H9 (cell line): Measurements from ENCODE around the gene RIPK4. TPM values are rescaled to one million over a fixed set of nuclear protein-coding genes. Genes with fewer than 3 reads are reported as not detected.
A peak's percentile ranks its signal among the peaks of the same experiment; 100 is the strongest.

Experiments used
- DNase-seq: peaks from one replicate; pipeline ENCODE4 v3.0.0-alpha.2; 2017
- H2AFZ ChIP-seq: one replicate; pipeline ENCODE4 v1.6.1; 2013; ENCODE audit warnings: mild to moderate bottlenecking, low read length, control low read depth, moderate library complexity
- H2AK5ac ChIP-seq: 2 replicates; pipeline ENCODE4 v1.6.1; 2013; ENCODE audit warnings: low read length, control low read depth, mixed read lengths; ENCODE audit not compliant: insufficient read length
- H2BK120ac ChIP-seq: one replicate; pipeline ENCODE4 v1.6.1; 2013; ENCODE audit warnings: low read depth, mild to moderate bottlenecking, low read length, control low read depth, inconsistent platforms; ENCODE audit not compliant: poor library complexity, severe bottlenecking
- H2BK12ac ChIP-seq: 2 replicates; pipeline ENCODE4 v1.6.1; 2013; ENCODE audit warnings: low read length, control low read depth, mixed read lengths, low read depth; ENCODE audit not compliant: insufficient read length
- H2BK15ac ChIP-seq: 2 replicates; pipeline ENCODE4 v1.6.1; 2013; ENCODE audit warnings: low read depth, low read length, control low read depth
- H2BK20ac ChIP-seq: one replicate; pipeline ENCODE4 v1.6.1; 2013; ENCODE audit warnings: low read depth, mild to moderate bottlenecking, low read length, control low read depth, inconsistent platforms; ENCODE audit not compliant: poor library complexity, severe bottlenecking
- H2BK5ac ChIP-seq: 2 replicates; pipeline ENCODE4 v1.6.1; 2013; ENCODE audit warnings: low read length, control low read depth, mixed read lengths; ENCODE audit not compliant: insufficient read length
- H3K14ac ChIP-seq: 2 replicates; pipeline ENCODE4 v1.6.1; 2013; ENCODE audit warnings: low read length, control low read depth; ENCODE audit not compliant: insufficient read depth
- H3K18ac ChIP-seq: 2 replicates; pipeline ENCODE4 v1.6.1; 2013; ENCODE audit warnings: low read depth, mild to moderate bottlenecking, mixed read lengths, low read length, control low read depth; ENCODE audit not compliant: insufficient read length
- H3K23ac ChIP-seq: 2 replicates; pipeline ENCODE4 v1.6.1; 2013; ENCODE audit warnings: low read length, control low read depth, mixed read lengths, low read depth; ENCODE audit not compliant: insufficient read length
- H3K23me2 ChIP-seq: 2 replicates; pipeline ENCODE4 v1.6.1; 2013; ENCODE audit warnings: low read depth, mild to moderate bottlenecking, mixed read lengths, low read length, control low read depth; ENCODE audit not compliant: insufficient read length, poor library complexity, severe bottlenecking
- H3K27ac ChIP-seq: 2 replicates; pipeline ENCODE4 v1.5.1; 2013; ENCODE audit warnings: low read length, control low read depth, mixed read lengths, low read depth; ENCODE audit not compliant: insufficient read length
- H3K27me3 ChIP-seq: 2 replicates; pipeline ENCODE4 v1.6.1; 2013; ENCODE audit warnings: low read length, control low read depth, inconsistent platforms; ENCODE audit not compliant: insufficient read depth
- H3K4ac ChIP-seq: 2 replicates; pipeline ENCODE4 v1.6.1; 2013; ENCODE audit warnings: low read depth, mild to moderate bottlenecking, control low read depth, inconsistent platforms, low read length, moderate library complexity
- H3K4me1 ChIP-seq: 2 replicates; pipeline ENCODE4 v1.6.1; 2013; ENCODE audit warnings: low read length, control low read depth, inconsistent platforms; ENCODE audit not compliant: insufficient read depth
- H3K4me2 ChIP-seq: 2 replicates; pipeline ENCODE4 v1.6.1; 2013; ENCODE audit warnings: low read length, control low read depth, mixed read lengths; ENCODE audit not compliant: insufficient read length, insufficient read depth
- H3K56ac ChIP-seq: 2 replicates; pipeline ENCODE4 v1.6.1; 2013; ENCODE audit warnings: low read depth, mild to moderate bottlenecking, mixed read lengths, low read length, control low read depth; ENCODE audit not compliant: insufficient read length
- H3K79me1 ChIP-seq: 2 replicates; pipeline ENCODE4 v1.6.1; 2013; ENCODE audit warnings: low read depth, mild to moderate bottlenecking, moderate library complexity, low read length, control low read depth, inconsistent platforms; ENCODE audit not compliant: insufficient read depth, poor library complexity, severe bottlenecking
- H3K79me2 ChIP-seq: 2 replicates; pipeline ENCODE4 v1.6.1; 2013; ENCODE audit warnings: low read length, control low read depth, inconsistent platforms; ENCODE audit not compliant: insufficient read depth
- H3K9ac ChIP-seq: 2 replicates; pipeline ENCODE4 v1.6.1; 2013; ENCODE audit warnings: low read length, control low read depth, mixed read lengths; ENCODE audit not compliant: insufficient read length; ENCODE audit errors: extremely low read depth
- H3K9me3 ChIP-seq: one replicate; pipeline ENCODE4 v1.6.1; 2013; ENCODE audit warnings: low read depth, low read length, inconsistent platforms; ENCODE audit not compliant: control insufficient read depth
- H3T11ph ChIP-seq: one replicate; pipeline ENCODE4 v1.6.1; 2013; ENCODE audit warnings: mild to moderate bottlenecking, low read length, control low read depth, inconsistent platforms
- H4K20me1 ChIP-seq: one replicate; pipeline ENCODE4 v1.6.1; 2013; ENCODE audit not compliant: control insufficient read depth, insufficient read length, insufficient read depth
- H4K5ac ChIP-seq: 2 replicates; pipeline ENCODE4 v1.6.1; 2013; ENCODE audit warnings: low read depth, mild to moderate bottlenecking, mixed read lengths, low read length, control low read depth; ENCODE audit not compliant: insufficient read length
- H4K8ac ChIP-seq: replicated peaks from 2 replicates; pipeline ENCODE4 v1.6.1; 2013; ENCODE audit warnings: low read length, control low read depth, mixed read lengths, low read depth; ENCODE audit not compliant: insufficient read length
- H4K91ac ChIP-seq: 2 replicates; pipeline ENCODE4 v1.6.1; 2013; ENCODE audit warnings: low read depth, mild to moderate bottlenecking, moderate library complexity, mixed read lengths, low read length, control low read depth; ENCODE audit not compliant: insufficient read length
- H3K27ac Mint-ChIP-seq, 3 experiments: 2 replicates in 2 of 3; 3 replicates in 1 of 3; pipeline ENCODE4 v1.8.0; 2020 to 2021; ENCODE audit warnings: mixed read lengths in 3 of 3, mild to moderate bottlenecking in 1 of 3, moderate library complexity in 1 of 3
- H3K27me3 Mint-ChIP-seq: 2 replicates; pipeline ENCODE4 v1.8.0; 2021; ENCODE audit warnings: low read depth, mild to moderate bottlenecking, moderate library complexity, mixed read lengths
- H3K36me3 Mint-ChIP-seq, 3 experiments: 2 replicates in 2 of 3; 3 replicates in 1 of 3; pipeline ENCODE4 v1.8.0; 2020 to 2021; ENCODE audit warnings: low read depth in 3 of 3, mixed read lengths in 3 of 3; ENCODE audit not compliant: insufficient read depth in 1 of 3
- H3K4me1 Mint-ChIP-seq, 2 experiments: 2 replicates each; pipeline ENCODE4 v1.8.0; 2020; ENCODE audit warnings: mixed read lengths in 2 of 2
- H3K4me3 Mint-ChIP-seq, 2 experiments: 2 replicates in 1 of 2; 3 replicates in 1 of 2; pipeline ENCODE4 v1.8.0; 2020 to 2021; ENCODE audit warnings: mild to moderate bottlenecking in 2 of 2, mixed read lengths in 2 of 2, moderate library complexity in 1 of 2
- H3K9me3 Mint-ChIP-seq, 2 experiments: 2 replicates in 1 of 2; 3 replicates in 1 of 2; pipeline ENCODE4 v1.8.0; 2020; ENCODE audit warnings: mild to moderate bottlenecking in 2 of 2, mixed read lengths in 2 of 2, moderate library complexity in 1 of 2
- CTCF ChIP-seq: fragments of 200-600 bp; sonication (generic); conservative IDR thresholded peaks from 3 replicates; pipeline ENCODE4 v1.8.0; 2021; ENCODE audit warnings: antibody characterized with exemption, mild to moderate bottlenecking
- WGBS: extraction: QIAGEN DNeasy Blood & Tissue Kit; methylation state at CpG from one replicate; pipeline ENCODE4 v1.1.7; 2013; ENCODE audit warnings: missing lambda C conversion rate, low lambda C conversion rate, mixed read lengths; ENCODE audit not compliant: insufficient read length; ENCODE audit errors: extremely low coverage; 5-methylcytosine and 5-hydroxymethylcytosine counted together
- total RNA-seq: library from RNA; stranded (reverse); gene quantifications from 2 replicates; pipeline ENCODE4 v1.2.1, GENCODE V29; 2021

The RIPK4 gene
- total RNA-seq, 1 experiment from 2014 or later = 2.9 TPM

GRCh38 chr21:41745971-41746743, 20.7 kb downstream of the RIPK4 start:
- no peak overlapping the region for H3K9ac ChIP-seq
- H2BK5ac ChIP-seq = no peak overlapping the region
- Mint-ChIP-seq H3K36me3 (peaks cover 6 to 25% (median 15%) of the 10 kb centered on the region in 3 experiments), H3K4me1 (peaks cover 13 to 33% of the 10 kb centered on the region in 2 experiments), H3K9me3 (no peaks in the 10 kb centered on the region; a peak in 1 of 5 replicates), H3K4me3 (no peak overlapping the region), H3K27me3 (no peaks in the 10 kb centered on the region), H3K27ac (no peak overlapping the region)
- H3K27ac ChIP-seq = no peak overlapping the region
- H3K79me1 ChIP-seq = no peaks in the 10 kb centered on the region
- no peak overlapping the region for H2BK12ac ChIP-seq
- H2BK120ac ChIP-seq = no peak overlapping the region
- no peaks in the 10 kb centered on the region for H3K4me1 ChIP-seq
- H2BK20ac ChIP-seq = no peak overlapping the region
- no peak overlapping the region for H4K5ac ChIP-seq
- peak; percentile 60 for TF ChIP-seq CTCF
- H3K4me2 ChIP-seq = no peak overlapping the region
- no peak overlapping the region for H3T11ph ChIP-seq
- no peak overlapping the region for H3K56ac ChIP-seq
- H3K14ac ChIP-seq = no peak overlapping the region; the same call in 1 of the 2 replicates
- no peak overlapping the region for H2AFZ ChIP-seq
- no peak overlapping the region for H3K18ac ChIP-seq
- H2BK15ac ChIP-seq = no peak overlapping the region
- no peak overlapping the region for H3K4ac ChIP-seq
- H4K20me1 ChIP-seq = no peaks in the 10 kb centered on the region
- H2AK5ac ChIP-seq = no peak overlapping the region
- no peaks in the 10 kb centered on the region for H3K79me2 ChIP-seq
- H3K23ac ChIP-seq = no peak overlapping the region
- no peaks in the 10 kb centered on the region for H3K9me3 ChIP-seq
- no CpG with 5 or more reads among the region's 34 CpGs for WGBS
- H3K23me2 ChIP-seq = no peaks in the 10 kb centered on the region
- H4K8ac ChIP-seq = no peak overlapping the region
- peak; percentile 72 for DNase-seq
- H3K27me3 ChIP-seq = no peaks in the 10 kb centered on the region
- H4K91ac ChIP-seq = no peak overlapping the region
